Chondrocyte (in vitro differentiated cells): ENCODE data around the gene GBP1. TPM values are rescaled to one million over a fixed set of nuclear protein-coding genes. Genes with fewer than 3 reads are reported as not detected.
"Not testable (repeated sequence)": the region's sequence is repeated elsewhere in the genome, so short reads cannot be mapped to it uniquely, and the experiment has no call there.

Experiments used
- DNase-seq: peaks from one replicate; pipeline ENCODE4 v3.0.0; 2021; ENCODE audit warnings: mixed read lengths, low spot score
- H3K27ac Mint-ChIP-seq: one replicate; pipeline ENCODE4 v1.8.0; 2021; ENCODE audit warnings: mild to moderate bottlenecking, moderate library complexity, mixed read lengths; ENCODE audit not compliant: unreplicated experiment
- H3K27me3 Mint-ChIP-seq: 2 replicates; pipeline ENCODE4 v1.8.0; 2021; ENCODE audit warnings: low read depth, mixed read lengths
- H3K36me3 Mint-ChIP-seq: 2 replicates; pipeline ENCODE4 v1.8.0; 2021; ENCODE audit warnings: low read depth, mixed read lengths
- H3K4me1 Mint-ChIP-seq: 2 replicates; pipeline ENCODE4 v1.8.0; 2021; ENCODE audit warnings: low read depth, mild to moderate bottlenecking, mixed read lengths
- H3K4me3 Mint-ChIP-seq: one replicate; pipeline ENCODE4 v1.8.0; 2021; ENCODE audit warnings: mild to moderate bottlenecking, moderate library complexity, mixed read lengths; ENCODE audit not compliant: unreplicated experiment
- H3K9me3 Mint-ChIP-seq: 2 replicates; pipeline ENCODE4 v1.8.0; 2021; ENCODE audit warnings: low read depth, mixed read lengths
- CTCF ChIP-seq: fragments of 200-600 bp; sonication (generic); IDR thresholded peaks from 2 replicates; pipeline ENCODE4 v1.5.0; 2021; ENCODE audit warnings: antibody characterized with exemption, mild to moderate bottlenecking, moderate library complexity
- total RNA-seq: library from RNA; stranded (reverse); gene quantifications from 3 replicates; pipeline ENCODE4 v1.2.1, GENCODE V29; 2021

GBP1 gene
- total RNA-seq, 1 donor from 2014 or later = 12.9 TPM

- H3K4me3 Mint-ChIP-seq = no peak overlapping the region
- H3K36me3 Mint-ChIP-seq = peaks cover 3% of the 10 kb centered on the region
- peaks cover 22% of the 10 kb centered on the region for H3K9me3 Mint-ChIP-seq
- no peak for TF ChIP-seq CTCF
- DNase-seq = no peak
- H3K4me1 Mint-ChIP-seq = peaks cover 23% of the 10 kb centered on the region
- peaks cover 3% of the 10 kb centered on the region for H3K27me3 Mint-ChIP-seq
- H3K27ac Mint-ChIP-seq = no peak overlapping the region
Measured at GRCh38 chr1:89025928-89026327, 39.1 kb downstream of the GBP1 start.

- H3K36me3 Mint-ChIP-seq = peaks cover 13% of the 10 kb centered on the region
- H3K9me3 Mint-ChIP-seq = peaks cover 11% of the 10 kb centered on the region
- H3K27me3 Mint-ChIP-seq = no peaks in the 10 kb centered on the region
- TF ChIP-seq CTCF = no peak
- peaks cover 23% of the 10 kb centered on the region for H3K4me1 Mint-ChIP-seq
- no peak for DNase-seq
- peak overlapping the region; percentile 82 for H3K27ac Mint-ChIP-seq
- peak overlapping the region; percentile 76 for H3K4me3 Mint-ChIP-seq
Measured at GRCh38 chr1:89023026-89023425, 42.0 kb downstream of the GBP1 start.

- DNase-seq = no peak
- Mint-ChIP-seq H3K27ac (peak within 1 kb of the TSS; percentile 82), H3K36me3 (peaks cover 14% of the 10 kb centered on the region), H3K9me3 (peaks cover 11% of the 10 kb centered on the region), H3K4me3 (peak within 1 kb of the TSS; percentile 76), H3K4me1 (peaks cover 23% of the 10 kb centered on the region), H3K27me3 (no peaks in the 10 kb centered on the region)
- TF ChIP-seq CTCF = no peak
Measured at GRCh38 chr1:89022167-89022959, 42.6 kb downstream of the GBP1 start, which contains the start of gene GBP3. Gene GBP3 (minus strand): TSS chr1:89022866. CDS start chr1:89020721, 2,145 bp downstream.

- DNase-seq, H3K27me3 Mint-ChIP-seq, H3K27ac Mint-ChIP-seq, H3K9me3 Mint-ChIP-seq, H3K4me3 Mint-ChIP-seq: not testable (repeated sequence)
- H3K36me3 Mint-ChIP-seq = peaks cover 34% of the 10 kb centered on the region
- peaks cover 23% of the 10 kb centered on the region for H3K4me1 Mint-ChIP-seq
Measured at GRCh38 chr1:89018318-89018717, 46.7 kb downstream of the GBP1 start.

GRCh38 chr1:89008511-89008910 is 56.5 kb downstream of the GBP1 start:
- Mint-ChIP-seq H3K4me1 (no peaks in the 10 kb centered on the region), H3K9me3 (peaks cover 7% of the 10 kb centered on the region), H3K27ac (no peak overlapping the region), H3K4me3 (no peak overlapping the region), H3K36me3 (peaks cover 47% of the 10 kb centered on the region), H3K27me3 (no peaks in the 10 kb centered on the region)
- no peak for TF ChIP-seq CTCF
- DNase-seq = no peak
